Activated naive CD8-positive, alpha-beta T cell treated with anti-CD3 and anti-CD28 coated beads, Interleukin-2, amount 10 ng/mL, durations not matched to agents 7 days and 5 days (primary cell): ENCODE measurements around the gene ZNF787. TPM values are rescaled to one million over a fixed set of nuclear protein-coding genes. Genes with fewer than 3 reads are reported as not detected.

Source experiments
- ATAC-seq: fragments of 150-1000 bp; cut with Tn5 transposase; one replicate; pipeline ENCODE4 v1.10.0; 2021; ENCODE audit warnings: low read depth, moderate library complexity
- POLR2A ChIA-PET: fragments of 350-600 bp; sonication (Branson Sonifier 250); formaldehyde crosslinking; loops from one replicate; lab custom pipeline; 2021; ENCODE audit warnings: antibody characterized with exemption; lab: Charles Lee
- DNase-seq: peaks from one replicate; pipeline ENCODE4 v3.0.0; 2021
- H3K27ac Mint-ChIP-seq: one replicate; pipeline ENCODE4 v1.8.0; 2022; ENCODE audit warnings: mild to moderate bottlenecking, mixed read lengths
- H3K27me3 Mint-ChIP-seq: one replicate; pipeline ENCODE4 v1.8.0; 2022; ENCODE audit warnings: mild to moderate bottlenecking, moderate library complexity, mixed read lengths
- H3K36me3 Mint-ChIP-seq: one replicate; pipeline ENCODE4 v1.8.0; 2021; ENCODE audit warnings: mild to moderate bottlenecking, mixed read lengths
- H3K4me1 Mint-ChIP-seq: one replicate; pipeline ENCODE4 v1.8.0; 2021; ENCODE audit warnings: mixed read lengths
- H3K4me3 Mint-ChIP-seq: one replicate; pipeline ENCODE4 v1.8.0; 2022; ENCODE audit warnings: mild to moderate bottlenecking, moderate library complexity, mixed read lengths
- H3K9me3 Mint-ChIP-seq: one replicate; pipeline ENCODE4 v1.8.0; 2021; ENCODE audit warnings: mixed read lengths
- total RNA-seq, 2 experiments: library from RNA; stranded (reverse); gene quantifications; one replicate each; pipeline ENCODE4 v1.2.3, GENCODE V29; 2021

Gene ZNF787
- total RNA-seq, 2 experiments from 2014 or later, result 29.1 to 32.2 TPM

DNA sequence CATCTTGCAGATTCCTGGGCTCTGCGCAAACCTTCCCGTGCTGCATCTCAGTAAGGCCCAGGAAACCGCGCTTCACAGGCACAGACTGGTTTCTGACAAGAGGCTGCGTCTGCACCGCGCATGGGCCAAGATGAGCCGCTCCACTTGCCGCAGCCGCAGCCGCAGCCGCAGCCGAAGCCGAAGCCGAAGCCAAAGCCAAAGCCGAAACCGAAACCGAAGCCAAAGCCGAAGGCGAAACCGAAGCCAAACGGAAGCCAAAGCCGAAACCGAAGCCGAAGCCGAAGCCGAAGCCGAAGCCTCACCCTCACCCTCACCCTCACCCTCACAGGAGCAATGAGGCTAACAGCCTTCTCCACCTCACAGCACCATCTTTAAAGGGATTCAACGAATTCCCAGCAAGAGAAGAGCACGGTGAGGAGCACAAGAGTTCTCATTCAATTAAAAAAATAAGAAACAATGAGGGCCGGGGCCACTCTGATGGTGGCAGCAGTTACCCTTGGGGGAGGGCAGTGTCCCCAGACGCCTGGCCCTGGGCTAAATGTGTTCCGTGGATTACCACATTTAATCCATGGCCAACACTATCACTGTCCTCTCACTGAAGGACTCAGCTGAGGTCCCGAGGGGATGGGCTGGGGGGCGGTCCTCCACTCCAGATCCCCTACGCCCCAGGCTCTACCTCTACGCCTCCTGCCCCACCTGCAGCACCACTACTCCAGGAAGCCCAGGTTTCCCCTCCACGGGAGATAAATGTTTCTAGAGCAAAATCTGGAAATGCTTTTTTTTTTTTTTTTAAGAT is 29.1 kb downstream of the ZNF787 start:
- POLR2A ChIA-PET, result no interaction called here
- ATAC-seq (no peak), DNase-seq (no peak)
- Mint-ChIP-seq H3K4me3 (no peak overlapping the region), H3K9me3 (peaks cover 6% of the 10 kb centered on the region), H3K4me1 (no peaks in the 10 kb centered on the region), H3K36me3 (peaks cover 30% of the 10 kb centered on the region), H3K27ac (no peak overlapping the region), H3K27me3 (no peaks in the 10 kb centered on the region)

DNA sequence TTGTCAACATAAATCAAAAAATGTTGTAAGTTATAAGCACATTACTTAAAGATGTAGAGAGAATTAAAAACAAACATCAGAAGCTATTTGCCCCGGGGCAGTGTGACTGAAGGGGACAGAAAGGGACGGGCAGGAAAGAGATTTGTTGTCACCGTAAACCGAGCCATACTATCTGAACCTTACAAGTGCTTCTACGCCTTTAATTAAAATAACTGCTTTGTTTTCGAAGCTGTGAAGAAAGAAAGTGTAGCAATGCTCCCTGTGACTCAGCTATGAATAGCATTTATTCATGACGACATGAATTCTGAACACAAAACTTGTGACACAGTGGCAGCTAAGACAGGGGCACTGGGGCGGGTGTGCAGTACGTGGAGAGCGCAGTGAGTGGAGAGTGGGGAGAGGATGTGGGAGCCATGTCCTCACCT is 30.0 kb downstream of the ZNF787 start:
- no peak overlapping the region for H3K27ac Mint-ChIP-seq
- H3K4me3 Mint-ChIP-seq, result no peak overlapping the region
- H3K4me1 Mint-ChIP-seq, result no peaks in the 10 kb centered on the region
- POLR2A ChIA-PET, result no interaction called here
- no peak for ATAC-seq
- no peaks in the 10 kb centered on the region for H3K27me3 Mint-ChIP-seq
- peaks cover 30% of the 10 kb centered on the region for H3K36me3 Mint-ChIP-seq
- no peak for DNase-seq
- peaks cover 6% of the 10 kb centered on the region for H3K9me3 Mint-ChIP-seq

DNA sequence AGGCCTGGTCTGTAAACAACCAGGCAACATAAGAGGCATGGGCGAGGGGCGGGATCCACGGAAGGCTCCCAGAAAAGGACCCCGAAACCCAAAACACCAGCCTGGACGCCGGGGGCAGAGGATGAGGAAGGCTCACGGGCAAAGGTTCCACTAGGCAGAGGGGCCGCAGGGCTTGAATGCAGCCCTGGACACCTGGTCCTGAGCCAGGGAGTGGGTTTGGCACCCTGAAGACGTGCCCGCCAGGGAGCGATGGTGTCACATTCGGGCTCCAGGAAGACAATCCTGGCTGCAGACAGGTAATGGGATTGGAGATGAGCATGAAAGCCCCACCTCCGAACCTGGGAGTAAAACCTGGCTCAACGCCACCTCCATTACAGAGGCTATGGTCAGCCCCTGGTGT is 31.8 kb downstream of the ZNF787 start:
- POLR2A ChIA-PET, result interaction anchor here (1.1 kb wide), 1 partner anchor 8 kb away, joined by 3 read pairs; no protein-coding TSS in a partner anchor
- Mint-ChIP-seq H3K36me3 (peaks cover 18% of the 10 kb centered on the region), H3K27ac (no peak overlapping the region), H3K9me3 (peaks cover 6% of the 10 kb centered on the region), H3K4me3 (no peak overlapping the region), H3K27me3 (no peaks in the 10 kb centered on the region), H3K4me1 (no peaks in the 10 kb centered on the region)
- ATAC-seq (no peak), DNase-seq (no peak)

DNA sequence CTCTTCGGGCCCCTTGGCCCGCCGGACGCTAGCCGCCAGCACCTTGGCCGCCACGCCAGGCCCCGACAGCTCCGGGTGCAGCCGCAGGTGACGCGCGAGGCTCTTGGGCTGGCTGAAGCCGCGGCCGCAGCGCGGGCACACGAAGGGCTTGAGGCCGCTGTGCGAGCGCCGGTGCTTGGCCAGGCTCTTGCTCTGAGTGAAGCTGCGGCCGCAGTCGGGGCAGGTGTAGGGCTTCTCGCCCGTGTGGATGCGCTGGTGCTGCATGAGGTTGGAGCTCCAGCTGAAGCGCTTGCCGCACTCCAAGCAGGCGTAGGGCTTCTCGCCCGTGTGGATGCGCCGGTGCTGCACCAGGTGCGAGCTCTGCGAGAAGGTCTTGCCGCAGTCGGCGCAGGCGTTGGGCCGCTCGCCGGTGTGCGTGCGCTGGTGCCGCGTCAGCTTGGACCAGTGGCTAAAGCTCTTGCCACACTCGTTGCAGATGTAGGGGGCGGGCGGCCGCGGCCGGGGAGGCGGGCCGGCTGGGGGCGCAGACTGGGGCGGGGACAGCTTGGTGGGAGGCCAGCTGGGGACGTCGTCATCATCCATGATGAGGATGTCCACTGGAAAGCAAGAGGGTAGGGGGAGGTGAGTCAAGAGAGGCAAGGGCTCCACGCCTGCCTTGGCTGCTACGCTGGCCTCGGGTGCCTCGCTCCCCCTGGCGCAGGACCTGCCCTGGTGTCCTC is 32.4 kb downstream of the ZNF787 start:
- H3K9me3 Mint-ChIP-seq, result peaks cover 6% of the 10 kb centered on the region
- H3K27ac Mint-ChIP-seq, result no peak overlapping the region
- POLR2A ChIA-PET, result no interaction called here
- H3K36me3 Mint-ChIP-seq, result peaks cover 14% of the 10 kb centered on the region
- H3K27me3 Mint-ChIP-seq, result no peaks in the 10 kb centered on the region
- no peak for DNase-seq
- H3K4me3 Mint-ChIP-seq, result no peak overlapping the region
- no peak for ATAC-seq
- H3K4me1 Mint-ChIP-seq, result no peaks in the 10 kb centered on the region

DNA sequence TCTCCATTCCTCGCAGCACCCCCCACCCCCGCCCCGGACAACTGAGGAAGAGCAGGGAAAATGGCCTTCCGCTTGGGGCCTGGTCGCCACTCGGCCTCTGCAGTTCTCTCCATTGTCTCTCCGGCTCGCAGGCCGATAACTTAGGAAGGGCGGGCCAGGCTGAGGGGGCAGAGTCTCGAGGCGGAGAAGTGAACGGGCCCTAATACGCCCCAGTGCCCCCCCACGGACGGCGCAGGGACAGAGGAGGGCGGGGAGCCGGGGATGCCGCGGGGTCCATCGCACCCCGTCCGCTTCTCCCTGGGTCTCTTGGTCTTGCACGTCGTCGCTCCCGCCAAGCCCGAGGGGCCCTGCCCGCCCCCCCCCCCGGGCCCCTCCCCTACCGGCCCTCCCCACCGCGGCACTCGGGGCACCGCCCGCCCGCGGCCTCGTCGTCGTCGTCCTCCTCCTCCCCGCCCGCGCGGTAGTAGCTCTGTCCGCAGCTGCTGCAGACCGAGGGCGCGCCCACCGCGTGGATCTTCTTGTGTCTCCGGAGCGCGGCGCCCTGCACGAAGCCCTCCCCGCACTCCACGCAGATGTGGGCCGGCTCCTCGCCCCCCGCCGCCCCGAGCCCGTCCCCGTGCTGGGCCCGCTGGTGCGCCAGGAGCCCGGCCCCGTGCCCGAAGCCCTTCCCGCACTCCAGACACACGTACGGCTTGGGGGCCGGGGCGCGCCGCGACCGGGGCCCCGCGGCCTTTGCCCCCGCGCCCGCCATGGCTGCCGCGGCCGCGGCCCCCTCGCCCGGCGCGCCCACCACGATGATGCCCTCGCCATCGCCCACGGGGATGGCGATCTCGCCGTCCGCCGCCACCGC is 33.2 kb downstream of the ZNF787 start:
- no peak for ATAC-seq
- Mint-ChIP-seq H3K4me1 (no peaks in the 10 kb centered on the region), H3K9me3 (peaks cover 4% of the 10 kb centered on the region), H3K27ac (no peak overlapping the region), H3K36me3 (peaks cover 6% of the 10 kb centered on the region), H3K4me3 (no peak overlapping the region), H3K27me3 (no peaks in the 10 kb centered on the region)
- POLR2A ChIA-PET, result no interaction called here
- no peak for DNase-seq

DNA sequence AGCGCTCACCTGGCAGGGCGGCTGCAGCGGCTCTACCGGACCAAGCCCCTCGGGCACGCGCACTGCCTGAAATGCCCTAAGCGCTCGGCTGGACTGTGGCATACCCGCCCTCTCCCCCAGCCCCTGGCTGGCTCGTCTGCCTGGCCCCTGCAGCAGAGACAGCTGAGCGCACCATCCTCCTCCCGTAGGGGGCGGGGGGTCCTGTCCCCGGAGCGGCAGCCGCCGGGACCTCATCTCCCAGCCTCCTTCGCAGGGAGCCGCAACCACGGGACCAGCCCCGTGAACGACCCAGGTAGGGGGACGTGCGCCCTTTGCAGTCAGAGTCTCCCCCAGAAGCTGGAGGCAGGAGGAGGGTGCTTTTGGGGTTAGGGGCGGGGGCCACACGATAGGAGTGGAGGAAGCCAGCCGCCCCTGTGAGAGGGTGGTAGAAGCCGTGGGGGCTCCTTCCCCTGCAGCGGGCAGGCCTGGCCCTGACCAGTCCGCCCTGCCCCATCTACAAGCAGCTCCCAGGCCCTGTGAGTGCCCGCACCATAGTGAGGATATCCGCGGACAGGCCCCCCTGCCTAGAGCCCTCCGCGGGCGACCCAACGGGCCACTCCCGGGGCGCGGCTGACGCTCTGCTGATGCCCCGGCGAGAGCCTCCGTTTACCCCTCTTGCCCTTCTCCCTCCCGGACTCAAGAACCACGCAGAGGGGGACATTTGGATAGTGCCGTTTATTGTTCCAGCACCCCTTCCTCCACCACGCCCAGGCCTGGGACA is 34.2 kb downstream of the ZNF787 start:
- Mint-ChIP-seq H3K4me3 (no peak overlapping the region), H3K9me3 (no peaks in the 10 kb centered on the region), H3K36me3 (no peaks in the 10 kb centered on the region), H3K4me1 (no peaks in the 10 kb centered on the region), H3K27ac (no peak overlapping the region), H3K27me3 (no peaks in the 10 kb centered on the region)
- ATAC-seq (no peak), DNase-seq (no peak)
- POLR2A ChIA-PET, result no interaction called here

DNA sequence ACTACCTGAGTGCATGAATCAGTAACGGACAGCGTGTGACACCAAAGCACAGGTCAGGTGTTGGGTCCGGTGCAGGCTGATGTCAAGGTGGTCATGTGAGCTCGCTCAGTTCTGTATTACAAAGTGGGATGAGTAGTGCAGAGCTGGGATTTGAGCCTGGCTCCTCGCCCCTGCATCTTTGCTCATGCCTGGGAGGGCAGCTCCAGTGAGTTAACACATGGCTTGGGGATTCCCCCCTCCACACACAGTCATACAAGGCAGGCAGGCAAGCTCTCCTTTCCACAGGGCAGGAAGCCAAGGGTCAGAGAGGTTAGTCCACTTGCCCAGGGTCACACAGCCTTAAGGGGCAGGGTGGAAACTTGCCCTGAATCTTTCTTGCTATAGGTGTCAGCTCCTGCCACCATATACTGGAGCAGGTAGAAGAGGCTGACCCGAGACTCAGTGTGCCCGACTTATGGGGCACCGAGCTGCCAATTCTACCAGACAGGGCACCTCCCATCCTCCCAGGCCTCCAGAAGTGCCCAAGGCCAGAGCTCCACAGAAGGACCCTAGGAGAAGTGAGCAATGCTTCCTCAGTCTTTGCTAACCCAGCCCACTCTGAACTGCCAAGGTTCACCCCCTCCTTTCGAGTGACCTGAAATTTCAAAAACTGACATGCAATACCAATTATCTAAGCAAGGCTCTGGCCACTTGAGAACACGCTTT is 35.4 kb downstream of the ZNF787 start:
- Mint-ChIP-seq H3K36me3 (no peaks in the 10 kb centered on the region), H3K4me1 (peaks cover 8% of the 10 kb centered on the region), H3K4me3 (no peak overlapping the region), H3K9me3 (no peaks in the 10 kb centered on the region), H3K27ac (no peak overlapping the region), H3K27me3 (peaks cover 8% of the 10 kb centered on the region)
- DNase-seq (no peak), ATAC-seq (no peak)
- POLR2A ChIA-PET, result no interaction called here

DNA sequence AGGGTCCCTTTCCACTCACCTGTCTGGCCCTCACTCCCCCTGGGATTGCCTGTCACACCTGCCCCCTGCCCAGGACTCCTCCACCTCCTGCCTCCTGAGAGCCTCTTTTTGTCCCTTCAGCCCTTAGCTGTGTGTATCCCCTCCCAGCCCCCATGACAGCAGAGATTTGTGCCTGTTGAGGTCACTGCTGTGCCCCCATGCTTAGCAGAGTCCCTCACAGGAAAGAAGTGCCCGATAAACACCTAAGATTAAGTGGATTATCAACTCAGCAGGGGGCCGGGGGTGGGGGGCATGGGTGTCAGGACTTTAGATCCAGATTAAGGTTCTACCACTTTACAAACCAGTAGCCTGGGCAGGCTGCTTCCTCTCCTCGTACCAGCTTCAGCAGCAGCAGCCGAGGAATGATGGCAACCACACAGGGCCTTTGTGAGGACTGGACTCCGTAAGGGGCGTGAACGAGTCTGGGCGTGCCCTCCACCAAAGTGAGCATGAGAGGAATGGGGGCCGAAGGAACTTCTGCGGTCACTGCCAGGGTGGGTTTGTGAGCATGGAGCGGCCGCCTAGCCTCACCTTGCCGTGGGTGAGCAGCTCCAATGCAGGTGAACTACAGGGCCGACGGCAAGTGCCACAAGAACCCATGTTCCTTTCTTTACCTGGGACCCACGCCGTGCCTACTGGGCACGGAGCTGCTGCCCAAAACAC is 36.1 kb downstream of the ZNF787 start:
- Mint-ChIP-seq H3K27me3 (peaks cover 8% of the 10 kb centered on the region), H3K4me3 (no peak overlapping the region), H3K4me1 (peaks cover 10% of the 10 kb centered on the region), H3K9me3 (no peaks in the 10 kb centered on the region), H3K36me3 (no peaks in the 10 kb centered on the region), H3K27ac (no peak overlapping the region)
- DNase-seq (no peak), ATAC-seq (no peak)
- POLR2A ChIA-PET, result no interaction called here

DNA sequence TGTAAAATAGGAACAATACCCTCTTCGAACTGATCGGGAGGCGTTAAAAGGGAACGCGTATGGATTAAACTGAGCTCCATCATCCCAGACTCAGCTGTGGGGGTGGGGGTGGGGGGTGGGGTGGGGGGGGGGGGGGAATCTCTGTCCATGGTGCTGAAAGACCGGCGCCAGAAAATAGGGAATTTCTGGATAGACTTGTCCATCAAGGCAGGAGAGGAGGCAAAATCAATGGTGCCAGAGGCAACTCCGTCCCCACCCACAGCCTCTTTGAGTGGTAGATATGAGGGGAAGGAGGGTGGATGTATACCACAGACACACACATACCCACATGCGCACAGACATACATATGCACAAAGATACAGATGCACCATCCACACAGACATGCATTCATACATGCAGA is 37.4 kb downstream of the ZNF787 start:
- no peaks in the 10 kb centered on the region for H3K36me3 Mint-ChIP-seq
- no peaks in the 10 kb centered on the region for H3K9me3 Mint-ChIP-seq
- ATAC-seq (no peak), DNase-seq (no peak)
- POLR2A ChIA-PET, result no interaction called here
- no peak overlapping the region for H3K4me3 Mint-ChIP-seq
- H3K4me1 Mint-ChIP-seq, result peaks cover 10% of the 10 kb centered on the region
- no peak overlapping the region for H3K27ac Mint-ChIP-seq
- H3K27me3 Mint-ChIP-seq, result peaks cover 8% of the 10 kb centered on the region

DNA sequence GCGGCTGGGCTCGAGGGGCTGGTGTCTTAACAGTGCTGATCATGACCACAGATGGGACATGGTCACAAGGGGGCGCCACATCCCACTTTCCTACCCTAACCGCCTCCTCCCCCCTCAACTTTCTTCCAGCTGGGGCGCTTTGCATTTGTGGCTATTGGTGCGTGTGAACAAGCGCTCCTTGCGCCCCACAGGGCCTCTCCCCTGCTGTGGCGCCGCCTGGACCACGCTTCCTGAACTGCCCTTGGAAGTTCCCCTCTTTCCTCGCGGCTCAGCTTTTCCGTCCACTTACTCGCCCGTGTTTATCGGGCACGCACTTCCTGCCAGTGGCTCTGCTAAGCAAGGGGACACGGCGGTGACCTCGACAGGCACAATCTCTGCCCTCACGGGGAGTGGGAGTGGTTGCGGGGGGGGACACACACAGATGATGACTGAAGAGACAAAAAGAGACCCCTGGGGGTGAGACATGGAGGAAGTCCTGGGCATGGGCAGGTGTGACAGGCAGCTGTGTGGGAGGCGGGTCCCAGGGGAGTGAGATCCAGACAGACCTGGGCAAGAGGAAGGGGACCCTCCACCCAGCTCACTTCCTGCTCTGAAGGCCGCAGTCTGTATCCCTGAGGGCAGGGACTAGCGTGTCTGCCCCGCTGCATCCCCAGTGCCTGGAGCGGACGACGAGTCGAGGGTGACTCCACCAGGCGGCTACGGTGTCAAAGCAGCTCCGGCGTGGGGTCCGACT is 40.3 kb downstream of the ZNF787 start:
- H3K27me3 Mint-ChIP-seq, result peaks cover 8% of the 10 kb centered on the region

DNA sequence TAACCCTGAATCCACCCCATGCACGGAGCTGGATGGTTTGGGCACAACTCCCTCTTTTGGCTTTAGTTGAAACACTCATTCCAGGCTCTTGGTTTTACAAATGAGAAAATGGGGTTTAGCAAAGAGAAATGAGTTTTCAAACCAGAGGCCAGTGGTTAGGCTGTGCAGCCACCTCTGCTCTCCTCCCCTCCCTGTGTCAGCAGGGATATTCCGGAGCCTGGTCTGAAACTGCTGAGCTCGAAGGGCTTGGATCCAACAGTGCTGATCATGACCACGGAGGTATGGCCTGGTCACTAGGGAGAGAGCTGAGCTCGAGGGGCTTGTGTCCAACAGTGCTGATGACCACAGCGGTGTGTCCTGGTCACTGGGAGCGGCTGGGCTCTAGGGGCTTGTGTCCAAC is 41.5 kb downstream of the ZNF787 start:
- ATAC-seq, result no peak
- no peak overlapping the region for H3K27ac Mint-ChIP-seq

More for the DNA sequence above, 40.3 kb downstream of the ZNF787 start:
- peak; percentile 75 for DNase-seq
- Mint-ChIP-seq H3K27ac (no peak overlapping the region), H3K36me3 (no peaks in the 10 kb centered on the region), H3K4me3 (peak overlapping the region; percentile 80), H3K9me3 (no peaks in the 10 kb centered on the region), H3K4me1 (peaks cover 10% of the 10 kb centered on the region)
- ATAC-seq, result peak; percentile 59
- POLR2A ChIA-PET, result interaction anchor here (0.8 to 1.2 kb wide), 2 partner anchors 9 to 61 kb away, joined by 3 read pairs; partner anchors contain the start of gene ZNF444

More for the DNA sequence above, 41.5 kb downstream of the ZNF787 start:
- no peaks in the 10 kb centered on the region for H3K9me3 Mint-ChIP-seq
- DNase-seq, result no peak
- H3K4me3 Mint-ChIP-seq, result no peak overlapping the region
- no peaks in the 10 kb centered on the region for H3K36me3 Mint-ChIP-seq
- H3K4me1 Mint-ChIP-seq, result peaks cover 10% of the 10 kb centered on the region
- peaks cover 8% of the 10 kb centered on the region for H3K27me3 Mint-ChIP-seq
- POLR2A ChIA-PET, result no interaction called here
